H9 (cell line): ENCODE results near the gene NALCN. TPM values are rescaled to one million over a fixed set of nuclear protein-coding genes. Genes with fewer than 3 reads are reported as not detected.

ENCODE experiments used
- DNase-seq: peaks from one replicate; pipeline ENCODE4 v3.0.0-alpha.2; 2017
- H2AFZ ChIP-seq: one replicate; pipeline ENCODE4 v1.6.1; 2013; ENCODE audit warnings: mild to moderate bottlenecking, low read length, control low read depth, moderate library complexity
- H2AK5ac ChIP-seq: 2 replicates; pipeline ENCODE4 v1.6.1; 2013; ENCODE audit warnings: low read length, control low read depth, mixed read lengths; ENCODE audit not compliant: insufficient read length
- H2BK120ac ChIP-seq: one replicate; pipeline ENCODE4 v1.6.1; 2013; ENCODE audit warnings: low read depth, mild to moderate bottlenecking, low read length, control low read depth, inconsistent platforms; ENCODE audit not compliant: poor library complexity, severe bottlenecking
- H2BK12ac ChIP-seq: 2 replicates; pipeline ENCODE4 v1.6.1; 2013; ENCODE audit warnings: low read length, control low read depth, mixed read lengths, low read depth; ENCODE audit not compliant: insufficient read length
- H2BK15ac ChIP-seq: 2 replicates; pipeline ENCODE4 v1.6.1; 2013; ENCODE audit warnings: low read depth, low read length, control low read depth
- H2BK20ac ChIP-seq: one replicate; pipeline ENCODE4 v1.6.1; 2013; ENCODE audit warnings: low read depth, mild to moderate bottlenecking, low read length, control low read depth, inconsistent platforms; ENCODE audit not compliant: poor library complexity, severe bottlenecking
- H2BK5ac ChIP-seq: 2 replicates; pipeline ENCODE4 v1.6.1; 2013; ENCODE audit warnings: low read length, control low read depth, mixed read lengths; ENCODE audit not compliant: insufficient read length
- H3K14ac ChIP-seq: 2 replicates; pipeline ENCODE4 v1.6.1; 2013; ENCODE audit warnings: low read length, control low read depth; ENCODE audit not compliant: insufficient read depth
- H3K18ac ChIP-seq: 2 replicates; pipeline ENCODE4 v1.6.1; 2013; ENCODE audit warnings: low read depth, mild to moderate bottlenecking, mixed read lengths, low read length, control low read depth; ENCODE audit not compliant: insufficient read length
- H3K23ac ChIP-seq: 2 replicates; pipeline ENCODE4 v1.6.1; 2013; ENCODE audit warnings: low read length, control low read depth, mixed read lengths, low read depth; ENCODE audit not compliant: insufficient read length
- H3K23me2 ChIP-seq: 2 replicates; pipeline ENCODE4 v1.6.1; 2013; ENCODE audit warnings: low read depth, mild to moderate bottlenecking, mixed read lengths, low read length, control low read depth; ENCODE audit not compliant: insufficient read length, poor library complexity, severe bottlenecking
- H3K27ac ChIP-seq: 2 replicates; pipeline ENCODE4 v1.5.1; 2013; ENCODE audit warnings: low read length, control low read depth, mixed read lengths, low read depth; ENCODE audit not compliant: insufficient read length
- H3K27me3 ChIP-seq: 2 replicates; pipeline ENCODE4 v1.6.1; 2013; ENCODE audit warnings: low read length, control low read depth, inconsistent platforms; ENCODE audit not compliant: insufficient read depth
- H3K4ac ChIP-seq: 2 replicates; pipeline ENCODE4 v1.6.1; 2013; ENCODE audit warnings: low read depth, mild to moderate bottlenecking, control low read depth, inconsistent platforms, low read length, moderate library complexity
- H3K4me1 ChIP-seq: 2 replicates; pipeline ENCODE4 v1.6.1; 2013; ENCODE audit warnings: low read length, control low read depth, inconsistent platforms; ENCODE audit not compliant: insufficient read depth
- H3K4me2 ChIP-seq: 2 replicates; pipeline ENCODE4 v1.6.1; 2013; ENCODE audit warnings: low read length, control low read depth, mixed read lengths; ENCODE audit not compliant: insufficient read length, insufficient read depth
- H3K56ac ChIP-seq: 2 replicates; pipeline ENCODE4 v1.6.1; 2013; ENCODE audit warnings: low read depth, mild to moderate bottlenecking, mixed read lengths, low read length, control low read depth; ENCODE audit not compliant: insufficient read length
- H3K79me1 ChIP-seq: 2 replicates; pipeline ENCODE4 v1.6.1; 2013; ENCODE audit warnings: low read depth, mild to moderate bottlenecking, moderate library complexity, low read length, control low read depth, inconsistent platforms; ENCODE audit not compliant: insufficient read depth, poor library complexity, severe bottlenecking
- H3K79me2 ChIP-seq: 2 replicates; pipeline ENCODE4 v1.6.1; 2013; ENCODE audit warnings: low read length, control low read depth, inconsistent platforms; ENCODE audit not compliant: insufficient read depth
- H3K9ac ChIP-seq: 2 replicates; pipeline ENCODE4 v1.6.1; 2013; ENCODE audit warnings: low read length, control low read depth, mixed read lengths; ENCODE audit not compliant: insufficient read length; ENCODE audit errors: extremely low read depth
- H3K9me3 ChIP-seq: one replicate; pipeline ENCODE4 v1.6.1; 2013; ENCODE audit warnings: low read depth, low read length, inconsistent platforms; ENCODE audit not compliant: control insufficient read depth
- H3T11ph ChIP-seq: one replicate; pipeline ENCODE4 v1.6.1; 2013; ENCODE audit warnings: mild to moderate bottlenecking, low read length, control low read depth, inconsistent platforms
- H4K20me1 ChIP-seq: one replicate; pipeline ENCODE4 v1.6.1; 2013; ENCODE audit not compliant: control insufficient read depth, insufficient read length, insufficient read depth
- H4K5ac ChIP-seq: 2 replicates; pipeline ENCODE4 v1.6.1; 2013; ENCODE audit warnings: low read depth, mild to moderate bottlenecking, mixed read lengths, low read length, control low read depth; ENCODE audit not compliant: insufficient read length
- H4K8ac ChIP-seq: replicated peaks from 2 replicates; pipeline ENCODE4 v1.6.1; 2013; ENCODE audit warnings: low read length, control low read depth, mixed read lengths, low read depth; ENCODE audit not compliant: insufficient read length
- H4K91ac ChIP-seq: 2 replicates; pipeline ENCODE4 v1.6.1; 2013; ENCODE audit warnings: low read depth, mild to moderate bottlenecking, moderate library complexity, mixed read lengths, low read length, control low read depth; ENCODE audit not compliant: insufficient read length
- H3K27ac Mint-ChIP-seq, 3 experiments: 2 replicates in 2 of 3; 3 replicates in 1 of 3; pipeline ENCODE4 v1.8.0; 2020 to 2021; ENCODE audit warnings: mixed read lengths in 3 of 3, mild to moderate bottlenecking in 1 of 3, moderate library complexity in 1 of 3
- H3K27me3 Mint-ChIP-seq: 2 replicates; pipeline ENCODE4 v1.8.0; 2021; ENCODE audit warnings: low read depth, mild to moderate bottlenecking, moderate library complexity, mixed read lengths
- H3K36me3 Mint-ChIP-seq, 3 experiments: 2 replicates in 2 of 3; 3 replicates in 1 of 3; pipeline ENCODE4 v1.8.0; 2020 to 2021; ENCODE audit warnings: low read depth in 3 of 3, mixed read lengths in 3 of 3; ENCODE audit not compliant: insufficient read depth in 1 of 3
- H3K4me1 Mint-ChIP-seq, 2 experiments: 2 replicates each; pipeline ENCODE4 v1.8.0; 2020; ENCODE audit warnings: mixed read lengths in 2 of 2
- H3K4me3 Mint-ChIP-seq, 2 experiments: 2 replicates in 1 of 2; 3 replicates in 1 of 2; pipeline ENCODE4 v1.8.0; 2020 to 2021; ENCODE audit warnings: mild to moderate bottlenecking in 2 of 2, mixed read lengths in 2 of 2, moderate library complexity in 1 of 2
- H3K9me3 Mint-ChIP-seq, 2 experiments: 2 replicates in 1 of 2; 3 replicates in 1 of 2; pipeline ENCODE4 v1.8.0; 2020; ENCODE audit warnings: mild to moderate bottlenecking in 2 of 2, mixed read lengths in 2 of 2, moderate library complexity in 1 of 2
- WGBS: extraction: QIAGEN DNeasy Blood & Tissue Kit; methylation state at CpG from one replicate; pipeline ENCODE4 v1.1.7; 2013; ENCODE audit warnings: missing lambda C conversion rate, low lambda C conversion rate, mixed read lengths; ENCODE audit not compliant: insufficient read length; ENCODE audit errors: extremely low coverage; 5-methylcytosine and 5-hydroxymethylcytosine counted together
- total RNA-seq: library from RNA; stranded (reverse); gene quantifications from 2 replicates; pipeline ENCODE4 v1.2.1, GENCODE V29; 2021
- TF ChIP-seq, protein P1 (sequence below): fragments of 200-600 bp; sonication (generic); conservative IDR thresholded peaks from 3 replicates; pipeline ENCODE4 v1.8.0; 2021; ENCODE audit warnings: antibody characterized with exemption, mild to moderate bottlenecking

NALCN gene
- total RNA-seq, 1 experiment from 2014 or later, result 0.09 TPM

GRCh38 chr13:101425156-101425471 lies 8.8 kb upstream of the NALCN start:
- Histone ChIP-seq H3K79me1 (no peaks in the 10 kb centered on the region), H4K5ac (no peak overlapping the region), H2AFZ (no peak overlapping the region), H3K9me3 (no peaks in the 10 kb centered on the region), H3K14ac (no peak overlapping the region), H2BK5ac (no peak overlapping the region), H3K18ac (no peak overlapping the region), H4K20me1 (no peaks in the 10 kb centered on the region), H3K9ac (no peak overlapping the region), H3K4me1 (no peaks in the 10 kb centered on the region), H2BK120ac (no peak overlapping the region), H3K27me3 (no peaks in the 10 kb centered on the region), H4K8ac (no peak overlapping the region), H3K56ac (no peak overlapping the region), H3T11ph (no peak overlapping the region), H2BK12ac (no peak overlapping the region), H3K27ac (no peak overlapping the region), H2AK5ac (no peak overlapping the region), H3K23ac (no peak overlapping the region), H2BK20ac (no peak overlapping the region), H3K23me2 (no peaks in the 10 kb centered on the region), H3K4ac (no peak overlapping the region), H2BK15ac (no peak overlapping the region), H3K79me2 (no peaks in the 10 kb centered on the region), H4K91ac (no peak overlapping the region), H3K4me2 (no peak overlapping the region)
- no peak overlapping the region for H3K4me3 Mint-ChIP-seq
- no CpG with 5 or more reads among the region's 3 CpGs for WGBS
- H3K9me3 Mint-ChIP-seq, result no peaks in the 10 kb centered on the region
- TF ChIP-seq, protein P1, sequence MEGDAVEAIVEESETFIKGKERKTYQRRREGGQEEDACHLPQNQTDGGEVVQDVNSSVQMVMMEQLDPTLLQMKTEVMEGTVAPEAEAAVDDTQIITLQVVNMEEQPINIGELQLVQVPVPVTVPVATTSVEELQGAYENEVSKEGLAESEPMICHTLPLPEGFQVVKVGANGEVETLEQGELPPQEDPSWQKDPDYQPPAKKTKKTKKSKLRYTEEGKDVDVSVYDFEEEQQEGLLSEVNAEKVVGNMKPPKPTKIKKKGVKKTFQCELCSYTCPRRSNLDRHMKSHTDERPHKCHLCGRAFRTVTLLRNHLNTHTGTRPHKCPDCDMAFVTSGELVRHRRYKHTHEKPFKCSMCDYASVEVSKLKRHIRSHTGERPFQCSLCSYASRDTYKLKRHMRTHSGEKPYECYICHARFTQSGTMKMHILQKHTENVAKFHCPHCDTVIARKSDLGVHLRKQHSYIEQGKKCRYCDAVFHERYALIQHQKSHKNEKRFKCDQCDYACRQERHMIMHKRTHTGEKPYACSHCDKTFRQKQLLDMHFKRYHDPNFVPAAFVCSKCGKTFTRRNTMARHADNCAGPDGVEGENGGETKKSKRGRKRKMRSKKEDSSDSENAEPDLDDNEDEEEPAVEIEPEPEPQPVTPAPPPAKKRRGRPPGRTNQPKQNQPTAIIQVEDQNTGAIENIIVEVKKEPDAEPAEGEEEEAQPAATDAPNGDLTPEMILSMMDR, result no peak
- peaks cover 2% of the 10 kb centered on the region; the same call in 1 of the 2 replicates for H3K27me3 Mint-ChIP-seq
- H3K27ac Mint-ChIP-seq, result no peak overlapping the region
- no peaks in the 10 kb centered on the region for H3K36me3 Mint-ChIP-seq
- DNase-seq, result no peak
- no peaks in the 10 kb centered on the region for H3K4me1 Mint-ChIP-seq
